GM18505 (cell line): ENCODE measurements around the gene MLN.

ENCODE experiments used
- ATAC-seq: cut with Tn5 transposase; IDR thresholded peaks from one replicate; pipeline ENCODE4 v1.9.1; 2021; ENCODE audit not compliant: unreplicated experiment
- POLR2A ChIP-seq: IDR thresholded peaks from 4 replicates; pipeline ENCODE4 v1.6.1; 2011; ENCODE audit warnings: borderline replicate concordance; ENCODE audit not compliant: insufficient read depth, insufficient read length; ENCODE audit errors: extremely low read depth

MLN gene

DNA sequence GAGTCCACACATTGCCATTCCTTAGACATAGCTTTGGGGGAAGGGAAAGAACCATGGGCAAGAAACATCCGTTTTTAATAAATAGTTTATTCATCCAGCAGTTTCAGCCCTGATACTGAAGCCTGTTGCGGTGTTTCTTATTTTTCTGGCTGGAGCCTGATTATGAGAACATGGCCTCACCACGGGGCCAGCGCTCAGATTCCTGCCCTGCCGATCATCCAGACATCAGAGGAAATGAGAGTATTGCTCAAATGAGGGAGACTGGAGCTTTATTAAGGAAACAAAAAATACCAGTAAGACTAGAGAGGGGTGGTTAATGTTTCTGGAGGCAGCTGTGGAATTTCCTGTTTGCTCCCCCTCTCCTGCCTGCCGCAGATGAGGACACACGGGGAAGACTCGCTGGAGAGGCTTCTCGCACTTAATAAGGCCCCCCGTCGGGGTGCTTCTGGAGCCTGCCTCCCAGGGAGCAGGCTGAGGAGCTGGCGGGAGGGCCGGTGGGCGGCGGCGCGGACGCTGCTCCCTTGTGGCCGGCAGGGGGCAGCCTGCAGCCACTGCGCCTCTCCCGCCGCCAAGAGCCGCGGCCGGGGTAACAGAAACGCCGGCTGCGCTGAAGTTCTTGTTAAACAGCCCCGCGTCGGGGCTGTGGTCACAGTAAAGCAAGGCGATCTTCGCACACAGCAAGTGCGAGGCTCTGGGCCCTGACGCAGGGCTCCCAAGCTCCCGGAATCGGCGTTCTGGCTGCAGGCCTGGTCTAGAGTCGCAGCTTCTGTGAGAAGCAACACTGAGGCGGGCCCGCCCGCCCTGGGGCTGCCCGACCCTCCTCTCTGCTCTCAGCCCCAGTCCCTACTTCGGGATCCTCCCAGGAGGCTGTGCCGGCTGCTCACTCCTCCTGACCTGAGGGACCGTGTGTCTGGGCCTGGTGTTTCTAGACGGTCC lies 32.4 kb downstream of the MLN start:
- no peak for TF ChIP-seq POLR2A
- ATAC-seq = no peak

- TF ChIP-seq POLR2A = no peak
- no peak for ATAC-seq
Observed at GRCh38 chr6:33770833-33771145, 33.0 kb downstream of the MLN start.

- no peak for ATAC-seq
- TF ChIP-seq POLR2A = no peak
Observed at GRCh38 chr6:33770124-33770832, 33.5 kb downstream of the MLN start.

DNA sequence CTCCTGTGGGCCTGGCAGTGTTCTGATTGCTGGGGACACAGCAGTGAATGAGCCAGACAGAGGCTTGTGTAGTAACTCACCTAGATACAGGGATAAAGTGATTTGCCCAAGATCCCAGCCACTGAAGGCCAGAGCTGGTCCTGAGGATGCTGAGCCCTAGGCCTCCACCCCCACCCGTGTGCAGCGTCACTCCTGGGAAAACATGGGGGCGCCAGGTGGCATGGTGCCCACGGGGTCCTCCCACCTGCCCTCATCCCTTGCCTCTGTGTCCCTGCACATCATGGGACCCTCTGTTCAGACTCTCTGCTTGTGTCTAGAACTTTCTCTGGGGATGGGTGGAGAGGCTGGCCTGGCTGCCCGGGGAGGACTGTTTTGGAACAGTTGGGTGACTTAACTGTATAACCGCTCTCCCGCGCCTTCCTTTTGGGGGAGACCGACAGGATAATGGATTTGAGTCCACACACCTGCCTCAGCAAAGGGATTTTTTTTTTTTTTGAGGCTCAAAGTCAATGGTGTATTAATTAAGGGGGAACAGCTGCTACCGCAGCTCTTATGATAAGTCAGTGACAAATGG lies 34.5 kb downstream of the MLN start:
- ATAC-seq = no peak

GRCh38 chr6:33768644-33769120 lies 35.1 kb downstream of the MLN start:
- no peak for ATAC-seq

More for the DNA sequence above, 34.5 kb downstream of the MLN start:
- no peak for TF ChIP-seq POLR2A

GRCh38 chr6:33766921-33767907 lies 36.6 kb downstream of the MLN start:
- TF ChIP-seq POLR2A = no peak
- no peak for ATAC-seq

More at GRCh38 chr6:33768644-33769120, 35.1 kb downstream of the MLN start:
- TF ChIP-seq POLR2A = no peak

DNA sequence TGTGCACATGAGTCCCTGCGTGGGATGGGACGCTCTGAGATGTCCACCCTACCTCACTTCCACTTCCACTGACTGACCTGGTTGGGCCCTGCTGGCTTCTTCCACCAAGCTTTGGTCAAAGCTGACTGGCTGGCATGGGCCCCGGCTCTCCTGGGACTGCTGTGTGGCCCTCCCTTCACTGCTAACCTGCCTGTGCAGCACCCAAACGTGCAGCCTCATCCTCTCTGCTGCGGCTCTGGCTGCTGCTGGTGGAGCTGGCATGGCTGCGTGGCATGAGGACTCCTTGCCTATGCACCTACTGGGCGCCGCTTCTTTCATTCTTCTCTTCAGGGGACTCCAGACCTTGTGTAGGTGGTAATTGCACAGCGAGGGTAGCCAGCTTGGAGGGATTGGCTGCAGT lies 38.4 kb downstream of the MLN start:
- no peak for ATAC-seq
- TF ChIP-seq POLR2A = no peak

DNA sequence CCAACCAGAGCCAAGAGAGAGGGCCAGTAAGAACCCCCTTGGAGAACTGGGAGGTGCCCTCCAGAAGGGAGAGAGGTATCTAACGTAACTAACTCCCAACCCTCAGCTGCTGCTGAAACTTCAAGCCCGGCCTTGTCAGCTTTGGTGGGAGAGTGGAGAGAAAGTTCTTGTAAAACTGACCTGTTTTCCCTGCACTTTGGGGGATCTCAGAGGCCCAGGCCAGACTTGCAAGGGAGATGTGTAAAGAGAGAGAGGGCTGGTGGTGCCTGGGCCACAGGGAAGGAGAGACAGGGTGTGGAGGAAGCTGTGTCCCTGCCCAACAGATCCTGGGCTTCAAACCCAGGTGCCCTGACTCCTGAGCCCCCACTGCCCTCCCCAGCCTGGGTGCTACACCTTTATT lies 39.8 kb downstream of the MLN start:
- TF ChIP-seq POLR2A = no peak
- ATAC-seq = no peak

DNA sequence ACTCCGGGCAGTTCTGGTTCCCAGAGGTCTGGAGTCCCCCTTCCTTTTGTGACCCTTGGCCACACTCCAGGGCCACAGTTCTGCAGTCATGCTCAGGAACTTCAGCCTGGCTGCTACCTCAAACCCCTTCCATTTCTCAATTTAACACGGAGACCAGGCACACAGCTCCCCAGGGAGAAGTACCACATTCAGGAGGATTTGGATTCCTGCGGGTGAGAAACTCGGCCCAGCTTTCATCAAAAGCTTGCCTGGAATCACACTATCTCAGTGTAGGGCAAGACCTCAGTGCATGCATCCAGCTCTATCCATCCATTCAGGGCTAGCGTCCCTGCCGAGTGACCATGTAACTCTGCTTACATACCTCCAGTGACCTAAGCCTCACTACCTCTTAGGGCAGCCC lies 40.3 kb downstream of the MLN start:
- no peak for ATAC-seq
- no peak for TF ChIP-seq POLR2A

DNA sequence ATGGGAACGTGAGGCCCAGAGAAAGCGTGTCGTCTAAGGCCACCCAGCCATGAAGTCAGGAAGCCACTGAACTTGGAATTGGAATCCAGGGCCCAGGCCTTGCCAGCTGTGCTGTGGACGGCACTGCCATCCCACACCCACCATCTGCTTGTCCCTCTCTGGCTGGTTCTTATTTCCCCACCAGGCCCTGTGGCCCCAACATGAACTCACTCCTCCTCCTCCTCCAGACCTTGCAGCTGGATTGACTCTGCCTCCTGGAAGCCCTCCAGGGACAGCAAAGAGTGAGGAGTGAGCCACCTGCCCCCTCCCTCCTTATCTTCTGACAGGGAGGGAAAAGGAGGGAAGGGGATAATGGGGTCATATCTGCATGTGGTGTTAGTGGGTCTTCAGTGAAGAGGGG lies 41.1 kb downstream of the MLN start:
- no peak for TF ChIP-seq POLR2A
- no peak for ATAC-seq

GRCh38 chr6:33761922-33762629 lies 41.7 kb downstream of the MLN start:
- no peak for ATAC-seq
- TF ChIP-seq POLR2A = no peak

- no peak for ATAC-seq
- TF ChIP-seq POLR2A = no peak
Observed at GRCh38 chr6:33761581-33761921, 42.3 kb downstream of the MLN start.
